ENCODE data around the gene CNBP.
"Not testable (repeated sequence)": the region's sequence is repeated elsewhere in the genome, so short reads cannot be mapped to it uniquely, and the experiment has no call there.

Gene CNBP

DNA sequence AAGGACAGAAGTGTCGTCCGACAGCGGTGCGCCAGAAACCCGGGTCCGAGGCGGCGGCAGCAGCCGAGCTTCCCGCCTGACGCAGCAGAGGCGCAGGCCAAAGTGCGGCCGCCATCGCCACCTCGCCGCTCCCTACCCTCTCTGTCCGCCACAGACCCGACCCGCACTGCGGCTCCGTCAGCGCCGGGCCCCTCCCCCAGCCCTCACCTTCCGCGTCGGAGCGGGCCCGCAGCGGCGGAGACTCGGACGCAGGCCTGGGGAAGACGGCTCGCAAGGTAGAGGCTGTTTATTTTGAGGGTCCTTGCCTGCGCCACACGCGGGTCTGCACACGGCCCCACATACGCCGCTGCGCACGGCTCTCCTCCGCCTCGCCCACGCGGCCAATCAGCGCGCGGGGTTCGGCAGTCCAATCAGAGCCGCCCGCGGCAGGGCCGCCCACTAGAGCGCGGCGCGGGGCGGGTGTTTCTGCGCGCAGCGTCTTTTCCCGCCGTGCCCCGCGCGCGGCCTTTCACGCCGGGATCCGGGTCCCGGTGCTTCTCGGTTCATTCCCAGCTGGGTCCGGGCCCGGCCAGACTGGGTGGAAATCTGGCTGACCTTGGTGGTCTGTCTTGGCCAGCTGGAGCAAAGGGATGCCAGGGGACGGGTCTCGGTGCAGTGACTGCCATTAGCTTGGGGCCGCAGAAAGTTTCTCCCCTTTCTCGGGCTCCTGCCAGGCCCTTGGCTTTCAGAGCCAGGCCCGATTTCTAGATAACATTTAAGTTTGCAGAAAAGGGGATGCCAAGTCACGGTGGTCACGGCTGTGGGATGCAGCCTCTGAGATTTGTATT, at the start of gene CNBP:
TSS of gene CNBP (minus strand) at position 328 of the 827 bp plus-strand sequence. CDS start 12,139 bp downstream, outside the sequence.
- DNase-seq: peak; percentile 92 to 93

DNA sequence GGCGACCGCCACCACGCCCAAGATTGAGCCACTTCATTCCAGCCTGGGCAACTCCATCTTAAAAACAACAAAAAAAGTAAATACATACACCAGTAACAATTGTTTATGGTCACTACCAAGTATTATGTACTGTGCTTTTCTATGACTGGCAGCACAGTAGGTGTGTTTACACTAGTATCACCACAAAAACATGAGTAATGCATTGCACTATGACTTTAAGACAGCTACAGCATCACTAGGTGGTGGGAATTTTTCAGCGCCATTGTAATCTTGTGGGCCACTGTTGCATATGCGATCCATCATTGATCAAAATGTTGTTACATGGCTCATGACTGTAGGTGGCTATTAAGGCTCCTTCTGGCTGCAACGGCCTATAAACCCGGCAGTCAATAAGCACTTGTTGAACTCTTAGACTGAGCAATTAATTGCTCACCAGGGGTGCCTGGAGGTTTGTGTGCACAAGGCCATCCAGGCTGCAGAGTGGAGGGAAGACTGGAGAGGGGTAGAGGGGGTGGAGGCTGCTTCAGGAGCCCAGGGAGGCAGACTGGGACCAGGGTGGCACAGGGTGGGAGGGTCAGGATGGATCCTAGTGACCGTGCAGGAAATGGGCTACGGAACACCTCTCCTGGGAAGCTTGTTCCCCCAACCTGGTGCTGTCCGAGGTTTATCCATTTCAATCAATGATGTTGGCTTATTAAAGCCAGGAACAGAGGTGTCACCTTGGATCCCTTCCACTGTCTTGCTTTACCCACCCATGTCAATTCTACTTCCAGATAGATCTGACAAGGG, 47.8 kb upstream of the CNBP start:
- no peak for DNase-seq

DNA sequence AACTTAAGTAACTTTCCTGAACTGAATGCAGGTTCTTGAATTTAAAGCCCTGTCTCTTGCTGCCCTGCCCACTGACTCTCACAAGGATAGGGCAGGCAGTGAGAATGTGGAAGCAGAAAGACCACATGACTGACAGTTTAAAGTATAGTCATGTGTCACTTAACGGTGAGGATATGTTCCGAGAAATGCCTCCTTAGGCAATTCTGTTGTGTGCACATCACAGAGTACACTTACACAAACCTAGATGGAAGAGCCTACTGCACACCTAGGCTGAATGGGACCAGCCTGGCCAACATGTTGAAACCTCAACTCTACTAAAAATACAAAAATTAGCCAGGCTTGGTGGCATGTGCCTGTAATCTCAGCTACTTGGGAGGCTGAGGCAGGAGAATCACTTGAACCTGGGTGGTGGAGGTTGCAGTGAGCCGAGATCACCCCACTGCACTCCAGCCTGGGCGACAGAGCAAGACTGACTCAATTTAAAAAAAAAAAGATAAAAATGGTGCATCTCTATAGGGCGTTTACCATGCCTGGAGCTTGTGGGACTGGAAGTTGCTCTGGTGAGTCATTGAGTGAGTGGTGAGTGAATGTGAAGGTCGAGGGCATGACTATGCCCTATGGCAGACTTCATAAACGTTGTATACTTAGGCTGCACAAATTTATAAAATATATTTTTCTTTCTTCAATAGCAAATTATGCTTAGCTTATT, 46.8 kb upstream of the CNBP start:
- peak; percentile 27 to 67 for DNase-seq

DNA sequence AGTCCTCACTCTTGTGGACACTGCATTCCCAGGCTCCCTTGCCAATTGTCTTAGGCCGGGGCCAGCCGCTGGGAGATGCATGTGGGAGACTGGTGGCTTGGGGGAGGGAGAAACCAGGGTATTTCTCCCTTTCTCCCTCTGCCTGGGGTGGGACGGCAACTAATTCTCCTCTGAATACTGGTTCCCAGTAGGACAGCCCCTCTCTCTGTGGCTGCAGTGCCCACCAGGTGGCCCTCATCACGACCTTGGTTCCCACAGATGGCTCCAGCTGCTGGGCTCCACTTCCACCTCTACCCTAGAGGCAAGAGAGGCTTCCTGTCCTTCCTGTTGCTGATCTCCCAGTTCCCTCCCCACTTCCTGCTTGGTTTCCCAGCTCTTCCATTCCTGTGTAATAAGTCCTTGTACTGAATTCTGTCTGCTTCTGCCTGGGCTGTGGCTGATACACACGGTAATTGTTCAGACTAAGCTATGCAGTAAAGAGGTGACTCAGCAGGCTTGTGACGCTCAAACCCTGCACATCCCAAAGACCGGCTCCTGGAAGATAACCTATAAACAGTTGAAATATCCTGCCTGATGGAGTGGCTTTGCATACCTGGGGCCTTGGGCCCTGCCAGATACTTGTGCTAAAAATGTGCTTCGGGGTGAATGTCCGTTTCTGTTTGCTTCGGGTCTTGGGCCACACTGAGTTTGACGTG, 45.3 kb upstream of the CNBP start:
- no peak for DNase-seq

DNA sequence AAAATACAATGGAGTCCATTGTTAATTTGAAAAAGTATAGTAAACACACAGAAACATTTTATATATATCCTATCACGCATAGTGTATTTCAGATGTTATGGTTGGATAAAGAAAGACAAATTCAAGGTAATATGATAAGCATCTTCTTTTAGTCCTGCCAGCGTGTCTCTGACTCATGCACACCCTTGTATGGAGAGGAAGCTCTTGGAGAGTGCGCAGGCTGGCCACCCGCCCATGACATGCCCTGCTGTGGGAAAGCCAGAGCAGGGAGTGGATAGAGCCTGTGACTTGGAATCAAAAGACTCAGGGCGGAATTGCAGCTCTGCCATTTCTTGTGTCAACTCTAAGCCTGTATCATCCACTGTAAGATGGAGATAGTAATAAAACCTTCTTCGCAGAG, 42.7 kb upstream of the CNBP start:
- peak in 1 of 2 donors; percentile 40 for DNase-seq

DNA sequence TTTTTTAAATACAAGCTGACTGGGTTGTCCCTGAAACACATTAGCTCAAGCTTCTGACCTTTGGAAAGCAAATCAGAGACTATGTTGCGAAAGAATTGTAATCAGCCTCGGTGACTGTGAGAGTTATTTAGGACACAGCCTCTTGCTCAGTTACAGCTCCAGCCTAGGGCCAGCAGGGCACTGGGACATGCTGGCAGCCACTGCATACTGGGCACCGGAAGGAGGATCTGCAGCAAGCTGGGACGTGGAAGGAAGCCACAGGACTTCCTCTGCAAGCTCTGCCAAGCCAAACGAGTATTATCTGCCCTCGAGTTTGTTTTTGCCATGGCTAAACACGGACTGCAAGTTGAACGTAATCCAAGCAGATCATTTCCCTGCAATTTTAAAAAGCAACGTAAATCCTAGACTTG, 41.3 kb upstream of the CNBP start:
- DNase-seq: peak; percentile 7 to 49

DNA sequence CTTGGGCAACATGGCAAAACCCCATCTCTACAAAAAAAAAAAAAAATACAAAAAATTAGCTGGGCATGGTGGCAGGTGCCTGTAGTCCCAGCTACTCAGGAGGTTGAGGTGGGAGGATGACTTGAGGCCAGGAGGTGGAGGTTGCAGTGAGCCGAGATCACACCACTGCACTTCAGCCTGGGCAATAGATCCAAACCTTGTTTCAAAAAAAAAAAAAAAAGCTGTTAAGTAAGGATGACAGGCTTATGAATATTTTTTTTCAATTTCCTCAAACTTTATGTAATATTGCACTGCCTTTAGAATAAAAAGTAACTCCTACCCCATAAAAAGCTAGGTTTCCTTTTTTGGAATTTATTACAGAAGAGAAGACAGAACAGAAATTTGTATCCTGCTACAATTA, 40.7 kb upstream of the CNBP start:
- not testable (repeated sequence) for DNase-seq

DNA sequence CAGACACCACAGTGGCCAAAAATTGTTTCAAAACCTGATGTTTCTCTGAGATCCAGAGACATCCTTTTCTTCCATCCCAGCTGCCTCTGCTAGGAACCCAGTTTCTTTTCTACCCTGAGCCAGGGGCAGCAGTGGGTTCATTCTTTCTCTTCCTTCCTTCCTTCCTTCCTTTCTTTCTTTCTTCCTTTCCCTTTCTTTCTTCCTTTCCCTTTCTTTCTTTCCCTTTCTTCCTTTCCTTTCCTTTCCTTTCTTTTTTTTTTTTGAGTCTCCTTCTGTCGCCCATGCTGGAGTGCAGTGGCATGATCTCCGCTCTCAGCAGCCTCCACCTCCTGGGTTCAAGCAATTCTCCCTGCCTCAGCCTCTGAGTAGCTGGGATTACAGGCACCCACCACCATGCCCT, 35.0 kb upstream of the CNBP start:
- DNase-seq: no peak

DNA sequence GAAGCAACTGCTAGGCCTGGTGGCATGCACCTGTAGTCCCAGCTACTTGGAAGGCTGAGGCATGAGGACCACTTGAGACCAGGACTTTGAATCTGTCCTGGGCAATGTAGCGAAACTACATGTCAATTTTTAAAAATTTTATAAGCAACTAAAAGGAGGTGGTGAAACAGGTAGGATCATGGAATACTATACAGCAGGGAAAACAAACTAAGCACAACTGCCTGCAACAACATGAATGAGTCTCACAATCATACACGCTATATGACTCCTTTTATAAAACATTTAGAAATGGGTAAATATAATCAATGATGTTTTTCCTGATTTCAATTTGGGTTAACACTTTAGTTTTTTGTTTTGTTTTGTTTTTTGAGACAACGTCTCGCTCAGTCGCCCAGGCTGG, 29.5 kb upstream of the CNBP start:
- no peak for DNase-seq

DNA sequence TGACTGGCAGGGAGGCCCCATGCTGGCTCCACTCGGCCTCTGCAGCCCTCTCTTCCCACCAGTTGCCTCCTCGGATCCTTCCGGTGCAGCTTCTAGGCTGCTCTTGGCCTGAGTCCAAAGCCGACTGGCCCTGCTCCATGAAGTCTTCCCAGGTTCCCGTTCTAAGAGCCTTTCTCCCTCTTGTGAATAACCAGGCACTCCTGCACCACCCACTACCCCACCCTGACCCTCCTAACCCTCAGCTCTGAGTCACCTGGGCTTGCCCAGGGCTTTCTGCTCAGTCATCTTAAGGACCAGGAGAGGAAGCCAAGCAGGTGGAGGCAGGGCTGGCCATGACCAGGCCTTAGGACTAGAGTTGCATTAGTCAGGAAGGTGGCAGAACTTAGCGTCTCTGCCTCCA, 28.1 kb upstream of the CNBP start:
- DNase-seq: no peak

DNA sequence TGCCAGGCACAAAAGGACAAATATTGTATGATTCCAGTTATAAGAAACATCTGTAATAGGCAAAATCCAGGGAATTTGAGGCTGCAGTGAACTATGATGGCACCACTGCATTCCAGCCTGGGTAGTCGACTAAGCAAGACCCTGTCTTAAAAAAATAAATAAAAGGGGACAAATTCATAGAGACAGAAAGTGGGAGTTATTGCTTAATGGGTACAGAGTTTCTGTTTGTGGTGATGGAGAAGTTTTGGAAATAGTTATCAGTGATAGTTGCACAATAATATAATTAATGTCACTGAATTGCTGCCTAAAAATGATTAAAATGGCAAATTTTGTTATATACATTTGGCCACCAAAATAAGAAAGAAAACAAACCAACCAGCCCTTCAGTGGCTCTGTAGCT, 27.6 kb upstream of the CNBP start:
- no peak for DNase-seq

DNA sequence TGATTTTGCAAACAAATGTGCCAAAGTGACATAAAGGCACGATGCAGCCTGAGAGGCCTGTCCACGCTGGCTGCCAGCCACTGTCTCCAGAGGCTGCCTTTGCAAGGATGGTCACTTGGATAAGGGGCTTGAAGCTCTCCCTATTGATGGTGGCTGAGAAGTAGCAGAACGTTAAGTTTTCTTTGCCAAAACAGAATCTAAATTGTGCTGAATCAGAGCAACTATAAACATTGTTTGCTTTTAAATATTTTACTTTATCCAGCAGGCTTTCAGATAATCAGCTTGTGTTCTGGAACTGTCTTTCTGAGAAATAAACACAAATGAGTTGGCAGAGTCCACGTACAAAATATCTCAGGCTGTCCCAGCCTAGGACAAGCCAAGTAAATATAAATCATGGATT, 23.8 kb upstream of the CNBP start:
- DNase-seq: no peak

DNA sequence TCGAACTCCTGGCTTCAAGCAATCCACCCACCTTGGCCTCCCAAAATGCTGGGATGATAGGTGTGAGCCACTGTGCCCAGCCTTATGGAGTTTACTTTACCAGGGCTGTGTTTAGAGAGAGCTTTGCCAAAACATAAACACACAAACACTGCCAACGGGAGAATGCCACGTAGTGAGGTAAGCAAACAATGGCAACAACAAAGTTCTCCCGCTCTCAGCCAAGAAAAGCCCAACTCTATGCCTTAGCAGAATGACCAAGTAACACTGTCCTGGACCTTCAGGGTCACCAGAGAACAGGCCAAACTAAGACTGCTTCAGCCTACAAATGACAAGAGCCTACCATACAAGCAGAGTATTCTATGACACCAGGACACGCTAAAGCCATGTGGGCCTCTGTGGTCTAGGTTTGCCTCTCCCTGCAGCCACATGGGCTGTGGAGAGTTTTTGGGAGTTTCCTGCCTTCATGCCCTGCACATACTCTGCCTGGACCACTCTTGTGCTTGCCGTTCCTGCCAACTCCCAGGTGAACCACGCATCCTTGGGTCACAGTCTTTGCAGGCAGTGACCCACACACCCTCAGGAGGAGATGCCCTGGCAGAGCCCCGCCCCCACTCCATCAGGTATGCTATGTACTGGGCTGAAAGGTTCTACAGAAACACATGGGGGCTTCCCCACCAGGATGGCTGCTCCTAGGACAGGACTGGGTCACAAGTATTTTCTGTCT, 21.6 kb upstream of the CNBP start:
- DNase-seq: no peak

DNA sequence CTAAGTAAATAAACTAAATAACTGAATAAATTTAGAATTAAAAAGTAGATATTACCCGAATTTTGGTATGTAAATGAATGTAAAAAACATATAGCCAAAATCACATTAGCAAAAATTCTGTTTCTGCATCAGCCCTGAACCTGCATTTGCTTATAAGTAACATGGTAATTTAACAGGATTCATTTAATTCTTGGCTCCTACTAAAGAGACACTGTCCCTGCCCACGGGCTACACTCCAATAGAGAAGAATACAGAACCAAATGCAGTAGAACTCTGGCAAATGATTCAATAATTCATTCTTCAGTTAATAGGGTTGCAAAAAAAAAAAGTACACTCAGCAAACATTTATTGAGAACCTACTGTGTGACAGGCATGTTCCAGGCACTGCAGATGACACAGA, 20.8 kb upstream of the CNBP start:
- no peak for DNase-seq

DNA sequence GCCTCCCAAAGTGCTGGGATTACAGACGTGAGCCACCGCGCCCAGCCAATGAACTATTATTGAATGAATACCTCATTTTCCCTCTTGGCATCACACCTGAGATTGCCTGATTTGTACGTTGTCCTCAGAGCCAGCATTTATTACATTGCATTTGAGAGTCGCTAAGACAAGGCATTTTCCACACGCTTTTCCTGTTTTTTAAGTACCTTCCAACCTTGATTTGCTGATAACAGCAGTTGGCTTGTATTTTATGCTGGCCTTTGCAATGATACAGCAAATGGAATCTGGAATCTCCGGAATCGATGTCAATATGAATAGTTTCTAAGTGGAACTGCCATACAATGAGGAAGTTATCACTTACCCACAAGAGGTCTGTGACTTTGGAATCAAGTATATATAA, 15.7 kb upstream of the CNBP start:
- DNase-seq: no peak

DNA sequence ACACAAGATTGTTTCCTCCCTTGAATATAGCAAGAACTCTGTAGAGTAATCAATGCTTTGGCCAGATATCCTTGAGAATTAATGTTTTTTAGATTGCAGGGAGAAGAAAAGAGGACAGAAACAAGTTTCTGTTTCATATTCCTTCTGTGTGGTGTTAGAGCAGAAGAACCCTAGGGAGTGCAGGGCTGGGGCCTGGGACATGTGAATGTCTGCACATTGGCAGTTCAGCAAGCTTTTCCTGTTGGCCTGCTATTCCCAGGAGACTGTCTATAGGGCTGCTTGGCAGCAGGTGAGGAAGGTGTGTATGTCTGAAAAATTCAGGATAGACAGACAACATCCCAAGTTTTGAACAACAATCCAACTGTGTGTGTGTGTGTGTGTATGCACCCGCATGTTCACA, 13.6 kb upstream of the CNBP start:
- DNase-seq: no peak

DNA sequence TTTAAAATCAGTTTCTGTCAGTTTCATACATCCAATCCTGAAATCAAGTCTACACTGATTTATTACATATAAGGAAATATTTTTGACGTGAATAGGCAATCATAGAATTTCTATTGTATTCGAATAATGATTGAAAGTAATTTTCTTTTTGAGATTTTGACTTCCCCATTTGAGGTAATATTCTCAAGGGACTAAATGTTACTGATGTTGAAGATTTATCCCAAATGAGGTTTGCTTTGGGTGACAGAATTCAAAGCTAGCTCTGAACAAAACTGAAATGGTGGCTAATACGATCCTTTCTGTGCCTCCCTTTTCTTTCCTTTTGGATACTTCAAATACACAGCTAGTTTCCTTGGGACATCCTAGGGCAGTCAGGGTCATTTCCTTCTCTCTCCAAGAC, 12.9 kb upstream of the CNBP start:
- no peak for DNase-seq

DNA sequence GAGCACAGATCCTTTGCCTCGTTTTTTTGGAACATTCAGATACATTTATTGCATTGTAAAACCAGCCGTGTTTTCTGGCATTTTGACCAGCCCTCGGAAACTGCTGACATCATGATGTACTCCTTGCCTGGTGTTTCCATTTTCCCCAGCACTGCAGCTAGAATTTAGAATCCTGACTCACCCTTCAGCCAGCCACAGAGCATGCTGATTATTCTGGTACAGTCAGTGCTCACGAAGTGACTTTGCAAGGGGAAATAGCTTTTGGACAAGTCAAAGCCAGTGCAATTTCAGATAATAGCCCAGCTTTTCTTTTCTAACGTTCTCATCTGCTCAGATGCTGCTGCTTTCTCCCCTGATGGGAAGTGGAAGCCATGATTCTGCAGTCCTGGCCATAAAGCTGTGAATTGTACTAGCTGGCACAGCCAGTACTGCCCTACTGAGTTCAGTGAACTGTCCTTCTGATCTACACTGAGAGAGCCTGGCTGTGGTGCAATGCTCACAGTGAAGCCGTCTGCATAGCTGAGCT, 12.1 kb upstream of the CNBP start:
- DNase-seq: peak in 1 of 2 donors; percentile 12

DNA sequence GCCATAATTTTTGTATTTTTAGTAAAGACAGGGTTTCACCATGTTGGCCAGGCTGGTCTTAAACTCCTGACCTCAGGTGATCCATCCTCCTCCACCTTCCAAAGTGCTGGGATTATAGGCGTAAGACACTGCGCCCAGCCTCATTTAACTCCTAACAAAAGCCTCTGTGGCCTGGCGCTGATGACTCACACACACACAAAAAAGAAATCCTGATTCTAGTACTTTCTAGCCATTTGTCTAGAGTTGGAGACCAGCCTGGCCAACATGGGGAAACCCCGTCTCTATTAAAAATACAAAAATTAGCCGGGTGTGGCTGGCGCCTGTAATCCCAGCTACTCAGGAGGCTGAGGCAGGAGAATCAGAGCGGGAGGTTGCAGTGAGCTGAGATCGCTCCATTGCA, 6.1 kb upstream of the CNBP start:
- DNase-seq: not testable (repeated sequence)

DNA sequence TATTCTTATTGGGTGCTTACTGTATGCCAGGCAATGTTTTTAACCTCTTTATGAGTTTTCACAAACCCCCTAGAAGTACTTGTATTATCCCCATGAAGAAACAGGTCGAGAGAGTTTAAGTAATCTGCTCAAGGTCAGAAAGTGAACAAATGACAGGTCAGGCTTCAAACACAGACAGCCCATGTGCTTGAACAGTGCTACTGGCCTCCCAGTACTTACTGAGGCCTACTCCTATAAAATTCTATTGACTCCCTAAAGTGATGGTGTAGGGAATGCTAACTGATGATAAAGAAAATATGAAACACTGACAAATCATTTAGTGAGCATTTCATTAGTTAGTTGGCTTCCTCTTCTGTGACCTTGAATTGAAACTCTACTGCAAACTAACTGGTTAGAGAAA, 4.2 kb upstream of the CNBP start:
- no peak for DNase-seq

DNA sequence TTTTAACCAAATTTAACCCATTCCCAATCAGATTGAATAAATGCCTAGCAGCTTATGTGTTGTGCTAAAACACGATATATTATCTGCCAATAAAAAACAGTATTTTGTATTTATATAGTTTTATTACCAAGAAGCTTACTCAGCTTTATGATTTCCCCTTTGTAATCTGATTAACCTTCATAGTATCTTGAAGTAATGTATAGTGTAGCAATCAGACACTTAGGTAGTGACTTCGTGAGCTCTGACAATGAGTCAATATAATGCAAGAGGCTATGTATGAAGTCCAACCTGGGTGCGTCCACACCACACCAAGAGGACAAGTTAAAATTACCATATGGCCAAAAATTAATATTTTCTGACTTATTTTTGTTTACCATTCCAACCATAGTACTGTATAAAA, 2.1 kb upstream of the CNBP start:
- DNase-seq: no peak
